Mesenchymal stem cell (in vitro differentiated cells and primary cell): ENCODE results near the gene SAFB.
A peak's percentile ranks its signal among the peaks of the same experiment; 100 is the strongest.

ENCODE experiments used
- DNase-seq: peaks from one replicate; pipeline ENCODE4 v3.0.0-alpha.2; 2013
- H2AFZ ChIP-seq: one replicate; pipeline ENCODE4 v1.6.1; 2013; ENCODE audit warnings: low read depth, mild to moderate bottlenecking, control low read depth, inconsistent platforms, low read length, moderate library complexity
- H2AK5ac ChIP-seq: 2 replicates; pipeline ENCODE4 v1.6.1; 2013; ENCODE audit warnings: low read length, moderate library complexity, mild to moderate bottlenecking, inconsistent platforms; ENCODE audit not compliant: severe bottlenecking
- H2BK120ac ChIP-seq: one replicate; pipeline ENCODE4 v1.6.1; 2013; ENCODE audit warnings: low read depth, mild to moderate bottlenecking, inconsistent platforms, low read length, moderate library complexity
- H2BK12ac ChIP-seq, 2 experiments: one replicate each; pipeline ENCODE4 v1.6.1; 2013; ENCODE audit warnings: inconsistent platforms in 2 of 2, low read length in 2 of 2, mild to moderate bottlenecking in 2 of 2, moderate library complexity in 2 of 2, control low read depth in 1 of 2
- H2BK15ac ChIP-seq: one replicate; pipeline ENCODE4 v1.6.1; 2013; ENCODE audit warnings: mild to moderate bottlenecking, low read depth, inconsistent platforms; ENCODE audit not compliant: poor library complexity, severe bottlenecking
- H2BK5ac ChIP-seq: 2 replicates; pipeline ENCODE4 v1.6.1; 2013; ENCODE audit warnings: low read depth, mild to moderate bottlenecking, low read length, control low read depth, inconsistent platforms; ENCODE audit not compliant: poor library complexity, severe bottlenecking
- H3K14ac ChIP-seq, 2 experiments: one replicate each; pipeline ENCODE4 v1.6.1; 2013; ENCODE audit warnings: inconsistent platforms in 2 of 2, low read length in 2 of 2, control low read depth in 1 of 2, mild to moderate bottlenecking in 1 of 2, moderate library complexity in 1 of 2
- H3K18ac ChIP-seq, 2 experiments: one replicate each; pipeline ENCODE4 v1.6.1; 2013; ENCODE audit warnings: inconsistent platforms in 2 of 2, low read length in 2 of 2, control low read depth in 1 of 2, low read depth in 1 of 2, mild to moderate bottlenecking in 1 of 2
- H3K23ac ChIP-seq, 2 experiments: one replicate each; pipeline ENCODE4 v1.6.1; 2013; ENCODE audit warnings: inconsistent platforms in 2 of 2, low read length in 2 of 2, mild to moderate bottlenecking in 2 of 2, moderate library complexity in 2 of 2, control low read depth in 1 of 2
- H3K27ac ChIP-seq: 2 replicates; pipeline ENCODE4 v1.5.1; 2013; ENCODE audit warnings: mild to moderate bottlenecking, moderate library complexity, low read length, control low read depth, inconsistent platforms; ENCODE audit not compliant: poor library complexity, severe bottlenecking
- H3K27me3 ChIP-seq, 2 experiments: 2 replicates each; pipeline versions ENCODE4 v1.6.1 to v1.7.0; 2013; ENCODE audit warnings: low read length in 2 of 2, mild to moderate bottlenecking in 2 of 2, moderate library complexity in 2 of 2, control low read depth in 1 of 2, inconsistent platforms in 1 of 2; ENCODE audit not compliant: control insufficient read depth in 1 of 2, insufficient read depth in 1 of 2
- H3K36me3 ChIP-seq, 2 experiments: 2 replicates each; pipeline versions ENCODE4 v1.6.1 to v1.7.0; 2013; ENCODE audit warnings: low read length in 2 of 2, control low read depth in 1 of 2, inconsistent platforms in 1 of 2, low read depth in 1 of 2, mild to moderate bottlenecking in 1 of 2; ENCODE audit not compliant: insufficient read depth in 2 of 2, control insufficient read depth in 1 of 2
- H3K4ac ChIP-seq, 2 experiments: one replicate each; pipeline ENCODE4 v1.6.1; 2013; ENCODE audit warnings: inconsistent platforms in 2 of 2, low read length in 2 of 2, mild to moderate bottlenecking in 2 of 2, moderate library complexity in 2 of 2, control low read depth in 1 of 2, low read depth in 1 of 2
- H3K4me1 ChIP-seq: 2 replicates; pipeline ENCODE4 v1.6.1; 2013; ENCODE audit warnings: low read depth, low read length, control low read depth; ENCODE audit not compliant: control insufficient read depth, insufficient read depth
- H3K4me2 ChIP-seq: 2 replicates; pipeline ENCODE4 v1.6.1; 2013; ENCODE audit warnings: low read length, mild to moderate bottlenecking, inconsistent platforms; ENCODE audit not compliant: poor library complexity, severe bottlenecking
- H3K4me3 ChIP-seq, 2 experiments: 2 replicates each; pipeline versions ENCODE4 v1.5.1 to v1.7.0; 2013; ENCODE audit warnings: low read length in 2 of 2, mild to moderate bottlenecking in 2 of 2, control low read depth in 1 of 2, low read depth in 1 of 2; ENCODE audit not compliant: insufficient read depth in 1 of 2
- H3K79me1 ChIP-seq: replicated peaks from 2 replicates; pipeline ENCODE4 v1.6.1; 2013; ENCODE audit warnings: mild to moderate bottlenecking, control low read depth, low read length, inconsistent platforms; ENCODE audit not compliant: poor library complexity, severe bottlenecking
- H3K9ac ChIP-seq: 2 replicates; pipeline ENCODE4 v1.7.0; 2013; ENCODE audit warnings: mild to moderate bottlenecking, low read length, moderate library complexity
- H3K9me3 ChIP-seq: 2 replicates; pipeline ENCODE4 v1.7.0; 2013; ENCODE audit warnings: mild to moderate bottlenecking, low read length; ENCODE audit not compliant: control insufficient read depth
- H4K8ac ChIP-seq: one replicate; pipeline ENCODE4 v1.6.1; 2013; ENCODE audit warnings: inconsistent platforms, mild to moderate bottlenecking, low read length, moderate library complexity
- H4K91ac ChIP-seq: one replicate; pipeline ENCODE4 v1.6.1; 2013; ENCODE audit warnings: mild to moderate bottlenecking, low read length, inconsistent platforms
- WGBS: methylation state at CpG from one replicate; pipeline ENCODE4 v1.1.7; 2013; ENCODE audit warnings: mixed read lengths; 5-methylcytosine and 5-hydroxymethylcytosine counted together

Gene SAFB

DNA sequence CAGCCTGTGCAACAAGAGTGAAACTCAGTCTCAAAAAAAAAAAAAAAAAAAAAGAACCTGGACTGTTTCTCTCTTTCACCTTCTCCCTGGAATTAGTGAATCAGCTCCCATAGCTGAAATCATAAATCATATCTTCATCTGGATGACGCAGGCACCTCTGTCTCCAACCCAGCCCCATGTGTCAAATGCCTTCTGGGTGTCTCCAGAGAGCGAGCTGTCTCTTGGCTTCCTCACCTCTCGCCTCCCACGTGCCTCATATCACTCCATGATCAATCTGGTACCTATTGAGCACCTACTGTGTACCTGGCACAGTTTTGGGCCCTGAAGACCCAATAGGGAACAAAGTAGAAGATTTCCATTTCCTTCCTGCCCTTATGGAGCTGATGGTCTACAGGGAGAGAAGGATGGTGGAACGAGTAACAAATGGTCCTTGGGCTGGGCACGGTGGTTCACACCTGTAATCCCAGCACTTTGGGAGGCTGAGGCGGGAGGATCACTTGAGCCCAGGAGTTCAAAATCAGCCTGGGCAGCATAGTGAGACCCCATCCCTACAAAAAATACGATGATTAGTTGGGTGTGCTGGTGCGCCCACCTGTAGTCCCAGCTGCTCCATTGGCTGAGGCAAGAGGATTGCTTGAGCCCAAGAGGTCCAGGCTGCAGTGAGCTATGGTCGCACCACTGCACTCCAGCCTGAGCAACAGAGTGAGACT is 60.4 kb downstream of the SAFB start:
- H2BK120ac ChIP-seq: no peak overlapping the region
- no peak overlapping the region for H3K4me3 ChIP-seq
- no peak overlapping the region for H4K91ac ChIP-seq
- no peak overlapping the region for H3K18ac ChIP-seq
- no peak overlapping the region for H3K27ac ChIP-seq
- H2AFZ ChIP-seq: no peak overlapping the region
- H4K8ac ChIP-seq: no peak overlapping the region
- no peak overlapping the region for H2BK15ac ChIP-seq
- H3K27me3 ChIP-seq: no peaks in the 10 kb centered on the region
- H3K23ac ChIP-seq: no peak overlapping the region
- no peak overlapping the region for H3K4ac ChIP-seq
- H3K4me2 ChIP-seq: no peak overlapping the region
- no peak overlapping the region for H2BK12ac ChIP-seq
- H3K14ac ChIP-seq: no peak overlapping the region
- H3K79me1 ChIP-seq: peaks cover 22% of the 10 kb centered on the region
- H3K36me3 ChIP-seq: peaks cover 0 to 15% of the 10 kb centered on the region in 2 experiments
- H3K4me1 ChIP-seq: peaks cover 34% of the 10 kb centered on the region
- no peak overlapping the region for H2BK5ac ChIP-seq
- no peak overlapping the region for H3K9ac ChIP-seq
- H2AK5ac ChIP-seq: no peak overlapping the region
- DNase-seq: no peak
- no peaks in the 10 kb centered on the region for H3K9me3 ChIP-seq
- WGBS: 89% methylated on average over 9 of the region's 10 CpGs

- Histone ChIP-seq H2AK5ac (no peak overlapping the region), H4K8ac (no peak overlapping the region), H3K4me1 (peaks cover 27% of the 10 kb centered on the region), H2BK15ac (no peak overlapping the region), H2BK12ac (no peak overlapping the region), H2AFZ (no peak overlapping the region), H3K9me3 (no peaks in the 10 kb centered on the region), H3K4ac (no peak overlapping the region), H3K14ac (no peak overlapping the region), H3K27ac (no peak overlapping the region), H3K27me3 (no peaks in the 10 kb centered on the region), H3K9ac (no peak overlapping the region), H3K23ac (no peak overlapping the region), H3K18ac (no peak overlapping the region), H3K4me3 (no peak overlapping the region), H3K79me1 (peaks cover 14% of the 10 kb centered on the region), H2BK5ac (no peak overlapping the region), H3K36me3 (peaks cover 0 to 13% of the 10 kb centered on the region in 2 experiments), H3K4me2 (no peak overlapping the region), H2BK120ac (no peak overlapping the region), H4K91ac (no peak overlapping the region)
- no peak for DNase-seq
- WGBS: 93% methylated on average over 22 of the region's 22 CpGs
Observed at GRCh38 chr19:5684694-5685430, 62.0 kb downstream of the SAFB start.

DNA sequence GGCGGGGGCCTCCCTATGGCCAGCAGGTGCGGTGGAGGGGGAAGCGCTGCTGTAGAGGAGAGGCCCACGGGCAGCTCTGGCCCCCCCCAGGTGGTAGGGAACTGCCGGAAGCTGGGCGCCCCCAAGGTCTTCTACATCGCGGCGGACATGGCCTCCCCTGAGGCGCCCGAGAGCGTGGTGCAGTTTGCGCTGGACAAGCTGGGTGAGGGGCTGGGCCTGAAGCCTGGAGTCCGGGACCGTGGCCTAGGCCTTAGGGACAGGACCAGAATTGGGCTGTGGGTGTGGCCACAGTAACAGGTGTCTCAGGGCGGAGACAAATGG is 63.4 kb downstream of the SAFB start:
- Histone ChIP-seq H3K23ac (no peak overlapping the region), H2BK15ac (no peak overlapping the region), H3K18ac (no peak overlapping the region), H3K4ac (no peak overlapping the region), H2BK120ac (no peak overlapping the region), H3K36me3 (peaks cover 0 to 17% of the 10 kb centered on the region in 2 experiments), H3K27me3 (no peaks in the 10 kb centered on the region), H2BK5ac (no peak overlapping the region), H3K79me1 (peaks cover 9% of the 10 kb centered on the region), H3K4me1 (peaks cover 23% of the 10 kb centered on the region), H4K8ac (no peak overlapping the region), H3K14ac (no peak overlapping the region), H3K9me3 (no peaks in the 10 kb centered on the region), H2AK5ac (no peak overlapping the region), H4K91ac (peak overlapping the region; percentile 29), H2BK12ac (no peak overlapping the region), H3K4me2 (peak overlapping the region; percentile 75), H3K4me3 (peak overlapping the region; percentile 69 to 78), H3K9ac (no peak overlapping the region), H3K27ac (no peak overlapping the region), H2AFZ (peak overlapping the region; percentile 56)
- DNase-seq: no peak
- 34% methylated on average over 16 of the region's 16 CpGs for WGBS

DNA sequence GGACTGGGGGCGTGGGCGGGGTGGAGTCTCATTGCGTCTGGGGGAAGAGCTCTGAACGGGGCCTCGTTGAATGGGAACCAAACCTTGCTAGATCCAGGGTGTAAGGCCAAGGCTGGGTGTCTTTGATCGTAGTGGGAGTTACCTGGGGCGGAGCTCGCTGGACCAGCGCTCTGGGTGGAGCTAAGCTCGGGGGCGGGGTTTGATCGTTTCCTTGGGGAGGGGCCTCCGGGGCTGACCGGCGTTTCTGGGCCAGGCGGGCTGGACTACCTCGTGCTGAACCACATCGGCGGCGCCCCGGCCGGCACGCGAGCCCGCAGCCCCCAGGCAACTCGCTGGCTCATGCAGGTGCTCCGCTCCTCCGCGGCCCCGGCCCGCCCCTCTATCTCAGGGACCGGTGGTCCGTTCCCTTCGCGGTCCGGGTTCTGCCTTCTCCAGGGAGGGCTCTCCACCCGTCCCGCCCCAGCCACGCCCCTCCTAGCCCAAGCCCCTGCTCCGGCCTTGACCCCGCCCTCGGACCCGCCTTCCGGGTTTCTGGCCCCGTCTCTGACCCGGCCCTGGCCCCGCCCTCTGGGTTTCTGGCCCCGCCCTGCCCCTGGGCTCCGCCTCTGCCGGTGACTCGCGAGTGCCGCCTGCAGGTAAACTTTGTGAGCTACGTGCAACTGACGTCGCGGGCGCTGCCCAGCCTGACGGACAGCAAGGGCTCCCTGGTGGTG is 63.9 kb downstream of the SAFB start:
- H3K4me1 ChIP-seq: peaks cover 19% of the 10 kb centered on the region
- H2BK5ac ChIP-seq: no peak overlapping the region
- peak overlapping the region; percentile 64 for H4K91ac ChIP-seq
- H2BK120ac ChIP-seq: no peak overlapping the region
- H3K18ac ChIP-seq: peak overlapping the region; percentile 61 to 94
- no peak overlapping the region for H3K14ac ChIP-seq
- H3K36me3 ChIP-seq: peaks cover 1 to 21% of the 10 kb centered on the region in 2 experiments
- peak overlapping the region; percentile 97 for H2AFZ ChIP-seq
- no peaks in the 10 kb centered on the region for H3K27me3 ChIP-seq
- no peak overlapping the region for H3K27ac ChIP-seq
- peak; percentile 91 for DNase-seq
- no peak overlapping the region for H2BK15ac ChIP-seq
- H3K4ac ChIP-seq: peak overlapping the region; percentile 17 to 51
- H4K8ac ChIP-seq: peak overlapping the region; percentile 79
- peak overlapping the region; percentile 75 for H3K4me2 ChIP-seq
- H3K9ac ChIP-seq: peak overlapping the region; percentile 72
- H3K4me3 ChIP-seq: peak overlapping the region; percentile 69 to 78
- H3K23ac ChIP-seq: no peak overlapping the region
- peaks cover 7% of the 10 kb centered on the region for H3K79me1 ChIP-seq
- no peak overlapping the region for H2AK5ac ChIP-seq
- under 1% methylated on average over 58 of the region's 59 CpGs for WGBS
- H3K9me3 ChIP-seq: no peaks in the 10 kb centered on the region
- H2BK12ac ChIP-seq: no peak overlapping the region
